Measurements from ENCODE around the gene LAMTOR4.

- TF ChIP-seq CTCF (IDR thresholded peaks at IDR 0.05) (no peak), POLR2A (IDR thresholded peaks at IDR 0.05) (no peak), POLR2AphosphoS5 (IDR thresholded peaks at IDR 0.05) (no peak)
Observed at GRCh38 chr7:100141555-100141949, 7.2 kb upstream of the LAMTOR4 start.

All from breast epithelium (tissue), 3 donors.